ENCODE results near the gene CIDEB. TPM values are rescaled to one million over a fixed set of nuclear protein-coding genes. Genes with fewer than 3 reads are reported as not detected.

CIDEB gene
- total RNA-seq, 1 experiment from 2014 or later: not detected

DNA sequence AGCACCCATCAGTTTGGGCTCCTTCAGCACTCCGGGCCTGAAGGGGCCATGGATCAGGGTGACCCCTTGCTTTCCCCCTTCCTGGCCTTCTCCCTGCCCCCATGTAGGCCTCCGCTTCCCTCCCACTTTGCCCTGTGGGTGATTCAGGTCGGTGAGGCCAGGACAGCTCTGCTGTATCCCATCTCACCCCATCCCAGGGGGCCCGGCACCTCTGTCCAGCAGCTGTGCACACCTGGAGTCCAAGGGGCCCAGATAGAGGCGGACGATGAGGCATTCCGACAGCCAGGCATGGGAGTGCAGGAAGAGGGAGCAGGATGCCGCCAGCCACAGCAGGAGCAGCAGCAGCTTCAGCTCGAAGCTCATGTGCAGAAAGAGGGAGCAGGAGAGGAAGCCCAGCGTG lies 14.9 kb upstream of the CIDEB start:
- Histone ChIP-seq H4K5ac (ENCODE audit: insufficient read length, low read depth, low read length) (no peak overlapping the region), H2BK5ac (ENCODE audit: insufficient read length, low read length) (no peak overlapping the region), H2BK12ac (ENCODE audit: insufficient read length, low read depth, low read length) (no peak overlapping the region), H2BK20ac (ENCODE audit: low read depth, low read length, poor library complexity, severe bottlenecking) (no peak overlapping the region), H3K9ac (ENCODE audit: extremely low read depth, insufficient read length, low read length) (no peak overlapping the region), H3K56ac (ENCODE audit: insufficient read length, low read depth, low read length) (no peak overlapping the region), H3K23me2 (ENCODE audit: insufficient read length, low read depth, low read length, poor library complexity, severe bottlenecking) (no peaks in the 10 kb centered on the region), H3K27me3 (ENCODE audit: insufficient read depth, low read length) (peaks cover 2% of the 10 kb centered on the region; the same call in 1 of the 2 replicates), H3K14ac (ENCODE audit: insufficient read depth, low read length) (no peak overlapping the region), H4K20me1 (ENCODE audit: control insufficient read depth, insufficient read depth, insufficient read length) (no peaks in the 10 kb centered on the region), H3K79me2 (ENCODE audit: insufficient read depth, low read length) (no peaks in the 10 kb centered on the region), H3K4me1 (ENCODE audit: insufficient read depth, low read length) (no peaks in the 10 kb centered on the region), H3K18ac (ENCODE audit: insufficient read length, low read depth, low read length) (no peak overlapping the region), H2BK120ac (ENCODE audit: low read depth, low read length, poor library complexity, severe bottlenecking) (no peak overlapping the region), H3T11ph (ENCODE audit: low read length) (no peak overlapping the region), H3K4ac (ENCODE audit: low read depth, low read length) (no peak overlapping the region), H3K79me1 (ENCODE audit: insufficient read depth, low read depth, low read length, poor library complexity, severe bottlenecking) (no peaks in the 10 kb centered on the region), H3K4me2 (ENCODE audit: insufficient read depth, insufficient read length, low read length) (no peak overlapping the region), H3K9me3 (ENCODE audit: control insufficient read depth, low read depth, low read length) (no peaks in the 10 kb centered on the region), H4K91ac (ENCODE audit: insufficient read length, low read depth, low read length) (no peak overlapping the region), H4K8ac (replicated peaks; ENCODE audit: insufficient read length, low read depth, low read length) (no peak overlapping the region), H2BK15ac (ENCODE audit: low read depth, low read length) (no peak overlapping the region), H2AFZ (ENCODE audit: low read length) (no peak overlapping the region), H3K27ac (ENCODE audit: insufficient read length, low read depth, low read length) (no peak overlapping the region), H2AK5ac (ENCODE audit: insufficient read length, low read length) (no peak overlapping the region), H3K23ac (ENCODE audit: insufficient read length, low read depth, low read length) (no peak overlapping the region)
- Mint-ChIP-seq H3K4me1 (no peaks in the 10 kb centered on the region), H3K27ac (peak overlapping the region in 1 of 3 experiments; percentile 44; a peak in 1 of 7 replicates), H3K4me3 (no peak overlapping the region), H3K36me3 (ENCODE audit: insufficient read depth in 1 of 3, low read depth in 3 of 3) (no peaks in the 10 kb centered on the region), H3K9me3 (no peaks in the 10 kb centered on the region; a peak in 2 of 5 replicates), H3K27me3 (ENCODE audit: low read depth) (peaks cover 66% of the 10 kb centered on the region)
- TF ChIP-seq, protein P1, sequence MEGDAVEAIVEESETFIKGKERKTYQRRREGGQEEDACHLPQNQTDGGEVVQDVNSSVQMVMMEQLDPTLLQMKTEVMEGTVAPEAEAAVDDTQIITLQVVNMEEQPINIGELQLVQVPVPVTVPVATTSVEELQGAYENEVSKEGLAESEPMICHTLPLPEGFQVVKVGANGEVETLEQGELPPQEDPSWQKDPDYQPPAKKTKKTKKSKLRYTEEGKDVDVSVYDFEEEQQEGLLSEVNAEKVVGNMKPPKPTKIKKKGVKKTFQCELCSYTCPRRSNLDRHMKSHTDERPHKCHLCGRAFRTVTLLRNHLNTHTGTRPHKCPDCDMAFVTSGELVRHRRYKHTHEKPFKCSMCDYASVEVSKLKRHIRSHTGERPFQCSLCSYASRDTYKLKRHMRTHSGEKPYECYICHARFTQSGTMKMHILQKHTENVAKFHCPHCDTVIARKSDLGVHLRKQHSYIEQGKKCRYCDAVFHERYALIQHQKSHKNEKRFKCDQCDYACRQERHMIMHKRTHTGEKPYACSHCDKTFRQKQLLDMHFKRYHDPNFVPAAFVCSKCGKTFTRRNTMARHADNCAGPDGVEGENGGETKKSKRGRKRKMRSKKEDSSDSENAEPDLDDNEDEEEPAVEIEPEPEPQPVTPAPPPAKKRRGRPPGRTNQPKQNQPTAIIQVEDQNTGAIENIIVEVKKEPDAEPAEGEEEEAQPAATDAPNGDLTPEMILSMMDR (conservative IDR thresholded peaks at IDR 0.05): no peak
- DNase-seq: no peak
- WGBS (ENCODE audit: extremely low coverage, insufficient read length, low lambda C conversion rate): no CpG with 5 or more reads among the region's 10 CpGs
